DOHH2 (cell line): ENCODE measurements around the gene SERP2.

Source experiments
- H3F3A ChIP-seq: fragments of 200-600 bp; sonication (generic), shearing (Covaris generic); 2 replicates; pipeline ENCODE4 v1.6.0; 2016; ENCODE audit warnings: antibody characterized with exemption, mild to moderate bottlenecking; ENCODE audit not compliant: control insufficient read depth, insufficient read depth
- H3K27ac ChIP-seq: fragments of 200-600 bp; sonication (generic); 2 replicates; pipeline ENCODE4 v1.5.1; 2014; ENCODE audit warnings: low read depth, mild to moderate bottlenecking, low read length, moderate library complexity
- H3K27me3 ChIP-seq: fragments of 200-600 bp; sonication (generic); 2 replicates; pipeline ENCODE4 v1.6.1; 2014; ENCODE audit warnings: mild to moderate bottlenecking, low read length, mixed read lengths; ENCODE audit not compliant: control insufficient read depth
- H3K36me3 ChIP-seq: fragments of 200-600 bp; sonication (generic); 2 replicates; pipeline ENCODE4 v1.6.1; 2014; ENCODE audit warnings: mild to moderate bottlenecking, low read length, moderate library complexity, mixed read lengths; ENCODE audit not compliant: control insufficient read depth
- H3K4me1 ChIP-seq: fragments of 200-600 bp; sonication (generic); 2 replicates; pipeline ENCODE4 v1.6.1; 2014; ENCODE audit warnings: mild to moderate bottlenecking, low read length, mixed read lengths; ENCODE audit not compliant: control insufficient read depth
- H3K4me2 ChIP-seq: fragments of 200-600 bp; sonication (generic); 2 replicates; pipeline ENCODE4 v1.6.0; 2014; ENCODE audit warnings: mild to moderate bottlenecking, low read length, moderate library complexity
- H3K4me3 ChIP-seq: fragments of 200-600 bp; sonication (generic); 2 replicates; pipeline ENCODE4 v1.5.1; 2014; ENCODE audit warnings: mild to moderate bottlenecking, low read length, mixed read lengths
- H3K79me2 ChIP-seq: fragments of 200-600 bp; sonication (generic); 2 replicates; pipeline ENCODE4 v1.6.1; 2014; ENCODE audit warnings: mild to moderate bottlenecking, low read length, mixed read lengths; ENCODE audit not compliant: control insufficient read depth
- H3K9me2 ChIP-seq: fragments of 200-600 bp; sonication (generic); replicated peaks from 2 replicates; pipeline ENCODE4 v1.6.1; 2014; ENCODE audit warnings: mild to moderate bottlenecking, low read length, mixed read lengths; ENCODE audit not compliant: control insufficient read depth
- H3K9me3 ChIP-seq: fragments of 200-600 bp; sonication (generic); 2 replicates; pipeline ENCODE4 v1.6.1; 2014; ENCODE audit warnings: antibody characterized with exemption, low read length, mixed read lengths; ENCODE audit not compliant: control insufficient read depth, insufficient read depth
- H4K20me1 ChIP-seq: fragments of 200-600 bp; sonication (generic); 2 replicates; pipeline ENCODE4 v1.6.0; 2014; ENCODE audit warnings: low read depth, mild to moderate bottlenecking, antibody characterized with exemption, low read length, moderate library complexity; ENCODE audit not compliant: control insufficient read depth, insufficient read depth
- CTCF ChIP-seq: fragments of 200-600 bp; sonication (generic); IDR thresholded peaks from one replicate; pipeline ENCODE4 v1.5.1; 2014; ENCODE audit warnings: antibody characterized with exemption, mild to moderate bottlenecking, low read depth, low read length; ENCODE audit not compliant: poor library complexity, severe bottlenecking
- EZH2phosphoT487 ChIP-seq: fragments of 200-600 bp; sonication (generic); IDR thresholded peaks from 2 replicates; pipeline ENCODE4 v1.6.1; 2017; ENCODE audit warnings: borderline replicate concordance, mild to moderate bottlenecking, antibody characterized with exemption, low read length, moderate library complexity, mixed read lengths

SERP2 gene

GRCh38 chr13:44413095-44413494 lies 39.5 kb downstream of the SERP2 start:
- no peak for TF ChIP-seq CTCF

GRCh38 chr13:44414716-44415115 lies 41.1 kb downstream of the SERP2 start:
- no peaks in the 10 kb centered on the region for H3K27me3 ChIP-seq
- H3F3A ChIP-seq, result no peaks in the 10 kb centered on the region
- no peaks in the 10 kb centered on the region for H3K9me3 ChIP-seq
- no peak overlapping the region for H3K4me2 ChIP-seq
- no peaks in the 10 kb centered on the region for H3K79me2 ChIP-seq
- H3K27ac ChIP-seq, result no peak overlapping the region
- H4K20me1 ChIP-seq, result no peaks in the 10 kb centered on the region
- no peaks in the 10 kb centered on the region for H3K9me2 ChIP-seq
- H3K4me1 ChIP-seq, result peaks cover 41% of the 10 kb centered on the region
- no peaks in the 10 kb centered on the region for H3K36me3 ChIP-seq
- H3K4me3 ChIP-seq, result no peak overlapping the region
- no peak for TF ChIP-seq EZH2phosphoT487
- TF ChIP-seq CTCF, result no peak

More at GRCh38 chr13:44413095-44413494, 39.5 kb downstream of the SERP2 start:
- H3F3A ChIP-seq, result no peaks in the 10 kb centered on the region
- H3K79me2 ChIP-seq, result no peaks in the 10 kb centered on the region
- no peaks in the 10 kb centered on the region for H4K20me1 ChIP-seq
- no peaks in the 10 kb centered on the region for H3K9me3 ChIP-seq
- H3K4me3 ChIP-seq, result no peak overlapping the region
- H3K27me3 ChIP-seq, result no peaks in the 10 kb centered on the region
- H3K9me2 ChIP-seq, result no peaks in the 10 kb centered on the region
- no peak overlapping the region for H3K27ac ChIP-seq
- no peak overlapping the region for H3K4me2 ChIP-seq
- H3K4me1 ChIP-seq, result peaks cover 36% of the 10 kb centered on the region
- no peaks in the 10 kb centered on the region for H3K36me3 ChIP-seq

DNA sequence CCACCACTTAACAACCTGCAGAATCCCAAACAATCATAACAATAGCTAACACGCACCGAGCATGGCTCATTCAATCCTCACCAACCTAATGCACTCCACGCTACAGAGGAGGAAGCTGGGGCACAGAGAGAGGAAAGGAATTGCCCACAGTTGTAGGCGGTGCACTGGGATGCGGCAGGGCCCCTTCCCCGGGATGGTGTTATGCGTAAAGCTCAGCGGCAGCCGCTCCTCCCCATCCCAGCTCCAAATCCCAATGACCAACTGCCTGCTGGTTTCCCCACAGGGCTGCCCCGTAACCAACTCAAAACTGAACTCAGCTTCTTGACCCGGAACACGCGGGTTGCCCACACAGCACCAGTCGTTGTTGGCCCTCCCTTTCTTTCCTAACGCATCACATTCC lies 42.2 kb downstream of the SERP2 start:
- Histone ChIP-seq H3K9me2 (no peaks in the 10 kb centered on the region), H3F3A (no peaks in the 10 kb centered on the region), H4K20me1 (no peaks in the 10 kb centered on the region), H3K4me3 (no peak overlapping the region), H3K27me3 (no peaks in the 10 kb centered on the region), H3K4me1 (peaks cover 38% of the 10 kb centered on the region), H3K9me3 (no peaks in the 10 kb centered on the region), H3K27ac (no peak overlapping the region), H3K4me2 (no peak overlapping the region; the same call in 1 of the 2 replicates), H3K79me2 (no peaks in the 10 kb centered on the region), H3K36me3 (no peaks in the 10 kb centered on the region)
- TF ChIP-seq EZH2phosphoT487 (no peak), CTCF (no peak)

DNA sequence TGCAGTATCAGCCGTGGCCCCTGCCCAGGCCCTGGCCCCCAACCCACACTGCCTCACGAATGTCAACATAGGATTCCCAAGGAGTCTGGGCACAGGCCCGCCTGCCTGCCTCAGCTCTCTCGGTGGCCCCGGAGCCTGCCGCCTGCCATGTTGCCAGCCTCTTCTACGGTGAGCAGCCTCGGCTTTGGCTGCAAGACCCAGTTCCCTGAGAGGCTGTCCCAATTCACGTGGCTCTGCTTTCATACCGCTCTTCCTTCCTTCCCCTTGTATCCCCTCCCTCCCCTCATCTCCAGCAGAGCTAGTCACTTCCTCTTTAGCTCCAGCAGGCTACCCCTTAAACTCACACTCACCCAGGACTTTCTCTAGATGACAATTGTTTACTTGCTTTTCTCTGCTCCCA lies 42.7 kb downstream of the SERP2 start:
- no peaks in the 10 kb centered on the region for H3F3A ChIP-seq
- H3K4me3 ChIP-seq, result peak overlapping the region; percentile 14
- H3K27ac ChIP-seq, result no peak overlapping the region
- H4K20me1 ChIP-seq, result no peaks in the 10 kb centered on the region
- no peak for TF ChIP-seq EZH2phosphoT487
- no peak for TF ChIP-seq CTCF
- H3K79me2 ChIP-seq, result no peaks in the 10 kb centered on the region
- H3K4me1 ChIP-seq, result peaks cover 38% of the 10 kb centered on the region
- H3K9me2 ChIP-seq, result no peaks in the 10 kb centered on the region
- no peaks in the 10 kb centered on the region for H3K27me3 ChIP-seq
- H3K4me2 ChIP-seq, result peak overlapping the region; percentile 26
- no peaks in the 10 kb centered on the region for H3K36me3 ChIP-seq
- no peaks in the 10 kb centered on the region for H3K9me3 ChIP-seq
